Measurements from ENCODE around the gene GLG1.
"Not testable (repeated sequence)": the region's sequence is repeated elsewhere in the genome, so short reads cannot be mapped to it uniquely, and the experiment has no call there.

Gene GLG1

DNA sequence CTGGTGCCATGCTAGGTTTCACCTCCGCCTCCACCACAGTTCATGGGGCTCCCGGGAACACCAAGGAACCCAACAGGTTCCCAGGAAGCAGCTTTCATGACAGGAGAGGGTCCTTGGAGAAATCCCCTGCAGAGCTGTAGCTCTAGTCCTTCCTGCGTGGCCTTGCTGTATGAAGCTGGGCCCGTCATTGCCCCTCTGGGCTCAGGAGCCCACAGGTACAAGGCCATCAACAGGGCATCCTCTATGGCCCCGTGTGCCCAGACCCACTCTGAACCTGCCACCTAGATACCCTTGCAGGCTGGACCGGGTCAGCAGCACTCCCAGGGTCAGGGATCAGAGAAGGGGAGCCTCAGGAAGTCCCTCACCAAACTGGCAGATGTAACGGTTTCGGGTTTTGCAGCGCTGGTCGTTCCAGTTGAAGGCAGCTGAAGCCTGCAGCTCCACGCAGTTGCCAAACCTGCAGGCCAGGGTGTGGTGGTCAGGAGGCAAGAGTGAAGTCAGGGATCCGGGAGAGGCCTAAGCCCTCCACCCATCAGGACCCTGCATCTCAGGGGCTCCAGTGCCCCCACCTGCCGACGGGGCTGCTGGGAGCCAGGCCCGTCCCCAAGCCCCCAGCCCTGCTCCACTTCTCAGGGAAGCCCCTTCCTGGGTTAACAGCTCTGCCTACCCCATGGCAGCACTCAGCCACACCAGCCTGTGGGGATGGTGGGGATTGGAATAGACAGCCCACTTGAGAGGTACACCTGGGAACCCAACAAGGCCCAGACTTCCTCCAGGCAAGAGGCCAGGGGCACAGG, 197.5 kb downstream of the GLG1 start:
- DNase-seq (ENCODE audit: low read depth): not testable (repeated sequence)

GRCh38 chr16:74407362-74407705, 199.6 kb downstream of the GLG1 start:
- DNase-seq (ENCODE audit: low read depth): not testable (repeated sequence)

- DNase-seq (ENCODE audit: low read depth): not testable (repeated sequence)
Observed at GRCh38 chr16:74406600-74407361, 200.1 kb downstream of the GLG1 start.

GRCh38 chr16:74404148-74404933, 202.6 kb downstream of the GLG1 start:
- not testable (repeated sequence) for DNase-seq (ENCODE audit: low read depth)

DNA sequence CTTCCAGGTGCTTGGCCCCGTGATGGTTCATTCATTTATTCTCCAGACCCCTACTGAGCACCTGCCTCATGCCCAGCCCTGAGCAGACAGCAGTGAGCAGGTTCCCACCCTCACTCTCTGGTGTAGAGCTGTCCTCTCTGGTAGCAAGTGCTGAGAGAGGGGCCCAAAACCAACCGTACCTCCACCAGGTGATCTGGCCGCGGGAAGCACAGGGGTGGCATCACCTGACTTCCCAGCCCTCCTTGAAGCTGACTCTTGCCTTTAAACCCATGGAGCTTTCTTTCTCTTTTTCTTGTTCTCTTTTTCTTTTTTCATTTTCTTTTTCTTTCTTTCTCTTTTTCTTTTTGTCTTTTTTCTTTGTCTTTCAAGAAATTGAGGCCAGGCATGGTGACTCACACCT, 206.7 kb downstream of the GLG1 start:
- not testable (repeated sequence) for DNase-seq (ENCODE audit: low read depth)

DNA sequence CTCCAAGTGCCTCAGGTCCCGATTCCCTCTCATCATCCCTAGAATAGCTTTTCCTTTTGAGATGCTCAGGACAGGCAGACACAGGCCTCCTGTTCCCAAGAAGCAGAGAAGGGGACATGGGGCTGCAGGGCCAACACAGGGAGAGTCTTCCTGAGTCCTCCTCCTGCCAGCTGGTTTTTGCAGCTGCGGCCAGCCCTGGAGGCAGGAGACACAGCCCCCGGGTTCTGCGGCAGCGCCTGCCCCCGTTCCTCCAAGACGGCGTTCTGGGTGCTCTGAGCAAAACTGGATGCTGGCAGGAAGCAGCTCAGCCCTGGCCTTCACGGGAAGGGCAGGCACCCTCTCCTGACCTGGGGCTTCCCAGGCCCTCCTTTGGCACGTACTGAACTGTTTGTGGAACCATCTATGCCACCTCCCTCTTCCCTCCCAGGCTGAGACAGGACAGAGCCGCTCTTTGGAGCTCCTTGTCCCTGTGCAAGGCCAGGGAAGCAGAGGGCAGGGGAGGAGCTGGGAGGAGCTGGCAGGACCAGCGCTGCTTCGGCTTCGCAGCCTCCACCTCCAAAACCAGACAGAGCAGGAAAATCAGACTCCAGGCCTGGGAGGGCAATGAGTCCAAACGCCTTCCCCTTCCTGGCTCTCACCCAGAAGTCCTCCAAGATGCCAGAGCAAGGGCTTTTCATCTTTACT, 208.6 kb downstream of the GLG1 start:
- DNase-seq (ENCODE audit: low read depth): not testable (repeated sequence)

All from ELR (cell line).